NB4 (cell line): Measurements from ENCODE around the gene SKIL.

Source experiments
- CTCF ChIP-seq: IDR thresholded peaks from one replicate; pipeline ENCODE4 v1.5.1; 2012; ENCODE audit warnings: low read depth, low read length
- POLR2A ChIP-seq: IDR thresholded peaks from 2 replicates; pipeline ENCODE4 v1.6.1; 2011; ENCODE audit warnings: mild to moderate bottlenecking; ENCODE audit not compliant: insufficient read length; ENCODE audit errors: extremely low read depth

- TF ChIP-seq CTCF (no peak), POLR2A (no peak)
Measured at GRCh38 chr3:170387950-170388349, 30.4 kb downstream of the SKIL start.
